ENCODE results near the gene F13A1.

GRCh38 chr6:6179858-6180623, 140.4 kb downstream of the F13A1 start:
- TF ChIP-seq REST (IDR thresholded peaks at IDR 0.05; ENCODE audit: insufficient read depth in 1 of 2, low read depth in 2 of 2, low read length in 2 of 2) (no peak), POLR2AphosphoS5 (IDR thresholded peaks at IDR 0.05; ENCODE audit: low read depth, low read length) (no peak), TAF1 (IDR thresholded peaks at IDR 0.05; ENCODE audit: borderline replicate concordance, insufficient read depth, low read length) (no peak), SIN3A (IDR thresholded peaks at IDR 0.05; ENCODE audit: borderline replicate concordance, insufficient read depth, low read length) (no peak)
